Activated T-helper 1 cell treated with Interleukin-2 at 50 U/mL for 16 hours (primary cell): Measurements from ENCODE around the gene UBA6.

ENCODE experiments used
- DNase-seq: peaks from one replicate; pipeline ENCODE4 v3.0.0-alpha.2; 2020; ENCODE audit warnings: low read depth

UBA6 gene

GRCh38 chr4:67576059-67576466, 124.9 kb downstream of the UBA6 start:
- DNase-seq = no peak

- no peak for DNase-seq
These were observed 125.5 kb downstream of the UBA6 start for GRCh38 chr4:67575232-67576058.

DNA sequence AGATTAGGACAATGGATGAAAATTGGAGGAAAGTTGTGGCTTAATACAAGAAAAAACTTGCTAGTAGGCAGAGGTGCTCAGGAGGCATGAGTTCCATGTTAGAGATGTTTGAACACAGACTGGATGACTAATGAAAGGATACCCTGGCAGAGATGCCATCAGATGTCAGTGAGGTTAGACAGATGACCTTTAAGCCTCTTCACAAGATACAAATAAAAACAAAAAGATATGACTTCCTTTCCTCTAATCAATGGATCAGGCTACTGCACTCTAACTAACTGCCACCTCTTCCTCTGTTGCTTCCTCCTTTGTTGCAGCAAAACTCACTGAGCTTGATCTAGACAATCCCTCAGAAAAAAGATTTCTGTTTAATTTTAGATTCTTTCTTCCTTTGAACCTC, 127.8 kb downstream of the UBA6 start:
- no peak for DNase-seq

DNA sequence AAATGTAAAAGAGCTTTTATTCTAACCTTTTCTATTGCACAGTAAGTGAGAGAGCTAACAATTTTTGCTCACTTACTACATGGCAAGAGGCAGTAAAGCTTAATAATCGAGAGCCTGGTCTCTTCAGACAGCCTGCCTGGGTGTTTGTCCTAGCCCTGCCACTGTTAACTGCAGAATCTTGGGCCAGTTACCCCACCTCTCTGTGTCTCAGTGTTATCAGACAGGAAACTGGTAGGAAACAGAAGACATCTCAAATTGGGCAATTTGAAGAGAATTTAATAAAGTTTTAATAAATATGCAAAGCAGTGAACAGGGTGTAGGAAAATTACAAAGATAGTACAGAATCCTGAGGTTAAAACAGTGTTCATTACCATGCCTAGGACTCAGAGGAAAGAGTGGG, 129.0 kb downstream of the UBA6 start:
- DNase-seq = no peak

DNA sequence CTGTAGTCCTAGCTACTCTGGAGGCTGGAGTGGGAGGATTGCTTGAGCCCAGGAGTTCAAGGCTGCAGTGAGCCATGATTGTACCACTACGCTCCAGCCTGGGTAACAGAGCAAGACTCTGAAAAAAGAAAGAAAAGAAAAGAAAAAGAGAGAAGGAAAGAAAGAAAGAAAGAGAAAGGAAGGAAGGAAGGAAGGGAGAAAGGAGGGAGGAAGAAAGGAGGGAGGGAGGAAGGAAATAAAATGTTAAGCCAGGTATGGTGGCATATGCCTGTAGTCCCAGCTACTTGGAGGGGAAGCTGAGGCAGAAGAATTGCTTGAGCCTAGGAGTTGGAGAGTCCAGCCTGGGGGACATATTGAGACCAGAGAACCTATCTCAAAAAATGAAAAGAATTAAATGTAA, 130.4 kb downstream of the UBA6 start:
- DNase-seq = no peak

GRCh38 chr4:67568820-67569219, 132.1 kb downstream of the UBA6 start:
- DNase-seq = no peak

DNA sequence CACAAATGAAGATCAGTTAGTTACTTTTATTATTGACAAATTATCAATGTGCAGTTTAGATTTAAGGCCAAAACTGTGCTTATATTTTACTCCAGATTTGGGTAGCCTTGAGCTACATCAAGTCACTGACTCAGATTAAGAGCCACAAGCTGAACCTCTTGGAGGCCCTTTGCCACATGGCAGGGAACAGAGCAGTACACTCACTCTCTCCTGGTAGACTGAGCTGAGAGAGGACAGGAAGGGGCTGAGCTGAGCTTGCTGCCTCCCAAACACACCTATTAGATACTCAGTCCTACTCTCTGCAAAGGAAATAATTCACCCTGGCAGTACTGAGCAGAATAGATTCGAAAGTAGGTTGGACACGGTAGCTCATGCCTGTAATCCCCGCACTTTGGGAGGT, 134.6 kb downstream of the UBA6 start:
- DNase-seq = no peak

GRCh38 chr4:67565284-67565683, 135.7 kb downstream of the UBA6 start:
- DNase-seq = no peak
